ENCODE measurements around the gene LRP1B. TPM values are rescaled to one million over a fixed set of nuclear protein-coding genes. Genes with fewer than 3 reads are reported as not detected.

Gene LRP1B
- polyA plus RNA-seq, 6 donors from 2014 or later = not detected

- H3K4me1 Mint-ChIP-seq = no peaks in the 10 kb centered on the region
- no peak for DNase-seq
- H3K27ac Mint-ChIP-seq = no peak overlapping the region
- H3K27me3 Mint-ChIP-seq = no peaks in the 10 kb centered on the region
- no peaks in the 10 kb centered on the region for H3K36me3 Mint-ChIP-seq
- no peak overlapping the region for H3K4me3 Mint-ChIP-seq
- no peak for ATAC-seq (ENCODE audit: low read depth in 2 of 2)
- H3K9me3 Mint-ChIP-seq = peaks cover 0 to 5% (median 0%) of the 10 kb centered on the region in 7 donors
Observed at GRCh38 chr2:141055531-141055930, 1075.3 kb downstream of the LRP1B start.

- DNase-seq = no peak
- no peak for ATAC-seq (ENCODE audit: low read depth in 2 of 2)
- Mint-ChIP-seq H3K36me3 (no peaks in the 10 kb centered on the region), H3K27me3 (no peaks in the 10 kb centered on the region), H3K27ac (no peak overlapping the region), H3K4me1 (no peaks in the 10 kb centered on the region), H3K4me3 (no peak overlapping the region), H3K9me3 (peaks cover 0 to 7% (median 0%) of the 10 kb centered on the region in 7 donors)
Observed at GRCh38 chr2:141048951-141049350, 1081.9 kb downstream of the LRP1B start.

GRCh38 chr2:141041281-141041680, 1089.5 kb downstream of the LRP1B start:
- H3K4me3 Mint-ChIP-seq = no peak overlapping the region

GRCh38 chr2:141038341-141038740, 1092.5 kb downstream of the LRP1B start:
- no peak for DNase-seq
- Mint-ChIP-seq H3K4me1 (no peaks in the 10 kb centered on the region), H3K4me3 (no peak overlapping the region), H3K9me3 (no peaks in the 10 kb centered on the region), H3K27ac (no peak overlapping the region), H3K27me3 (no peaks in the 10 kb centered on the region), H3K36me3 (no peaks in the 10 kb centered on the region)
- ATAC-seq (ENCODE audit: low read depth in 2 of 2) = no peak

More at GRCh38 chr2:141041281-141041680, 1089.5 kb downstream of the LRP1B start:
- Mint-ChIP-seq H3K27ac (no peak overlapping the region), H3K27me3 (no peaks in the 10 kb centered on the region), H3K36me3 (no peaks in the 10 kb centered on the region), H3K9me3 (peaks cover 0 to 1% (median 0%) of the 10 kb centered on the region in 7 donors), H3K4me1 (no peaks in the 10 kb centered on the region)
- DNase-seq = no peak
- no peak for ATAC-seq (ENCODE audit: low read depth in 2 of 2)

GRCh38 chr2:141037361-141037760, 1093.5 kb downstream of the LRP1B start:
- peaks cover 0 to 4% (median 0%) of the 10 kb centered on the region in 7 donors for H3K9me3 Mint-ChIP-seq
- DNase-seq (no peak), ATAC-seq (ENCODE audit: low read depth in 2 of 2) (no peak)
- no peaks in the 10 kb centered on the region for H3K27me3 Mint-ChIP-seq
- no peaks in the 10 kb centered on the region for H3K36me3 Mint-ChIP-seq
- H3K4me3 Mint-ChIP-seq = no peak overlapping the region
- H3K4me1 Mint-ChIP-seq = no peaks in the 10 kb centered on the region
- H3K27ac Mint-ChIP-seq = peak overlapping the region in 1 of 6 donors; percentile 22

GRCh38 chr2:141035846-141036420, 1094.9 kb downstream of the LRP1B start:
- DNase-seq = no peak
- no peak overlapping the region for H3K27ac Mint-ChIP-seq
- H3K4me1 Mint-ChIP-seq = no peaks in the 10 kb centered on the region
- ATAC-seq (ENCODE audit: low read depth in 2 of 2) = no peak
- H3K9me3 Mint-ChIP-seq = peaks cover 0 to 4% (median 0%) of the 10 kb centered on the region in 7 donors
- H3K27me3 Mint-ChIP-seq = no peaks in the 10 kb centered on the region
- H3K4me3 Mint-ChIP-seq = no peak overlapping the region
- no peaks in the 10 kb centered on the region for H3K36me3 Mint-ChIP-seq

- Mint-ChIP-seq H3K9me3 (peaks cover 0 to 12% (median 0%) of the 10 kb centered on the region in 7 donors), H3K36me3 (no peaks in the 10 kb centered on the region), H3K27me3 (no peaks in the 10 kb centered on the region), H3K4me3 (no peak overlapping the region), H3K27ac (no peak overlapping the region), H3K4me1 (no peaks in the 10 kb centered on the region)
- ATAC-seq (ENCODE audit: low read depth in 2 of 2) = no peak
- no peak for DNase-seq
Observed at GRCh38 chr2:141029428-141030078, 1101.3 kb downstream of the LRP1B start.

GRCh38 chr2:141027221-141027620, 1103.6 kb downstream of the LRP1B start:
- ATAC-seq (ENCODE audit: low read depth in 2 of 2) (no peak), DNase-seq (no peak)
- no peak overlapping the region for H3K4me3 Mint-ChIP-seq
- no peak overlapping the region for H3K27ac Mint-ChIP-seq
- no peaks in the 10 kb centered on the region for H3K4me1 Mint-ChIP-seq
- no peaks in the 10 kb centered on the region for H3K36me3 Mint-ChIP-seq
- peaks cover 0 to 12% (median 0%) of the 10 kb centered on the region in 7 donors for H3K9me3 Mint-ChIP-seq
- no peaks in the 10 kb centered on the region for H3K27me3 Mint-ChIP-seq

GRCh38 chr2:141021611-141022010, 1109.2 kb downstream of the LRP1B start:
- no peak for ATAC-seq (ENCODE audit: low read depth in 2 of 2)
- Mint-ChIP-seq H3K27me3 (no peaks in the 10 kb centered on the region), H3K27ac (no peak overlapping the region), H3K4me1 (no peaks in the 10 kb centered on the region), H3K9me3 (peaks cover 0 to under 1% (median 0%) of the 10 kb centered on the region in 7 donors), H3K36me3 (no peaks in the 10 kb centered on the region), H3K4me3 (no peak overlapping the region)
- no peak for DNase-seq

GRCh38 chr2:141021109-141021508, 1109.7 kb downstream of the LRP1B start:
- Mint-ChIP-seq H3K27me3 (no peaks in the 10 kb centered on the region), H3K27ac (no peak overlapping the region), H3K4me3 (no peak overlapping the region), H3K9me3 (no peaks in the 10 kb centered on the region), H3K4me1 (no peaks in the 10 kb centered on the region), H3K36me3 (no peaks in the 10 kb centered on the region)
- DNase-seq (no peak), ATAC-seq (ENCODE audit: low read depth in 2 of 2) (no peak)

- Mint-ChIP-seq H3K9me3 (no peaks in the 10 kb centered on the region), H3K27me3 (no peaks in the 10 kb centered on the region), H3K27ac (no peak overlapping the region), H3K4me3 (no peak overlapping the region), H3K4me1 (no peaks in the 10 kb centered on the region), H3K36me3 (no peaks in the 10 kb centered on the region)
- DNase-seq (no peak), ATAC-seq (ENCODE audit: low read depth in 2 of 2) (no peak)
Observed at GRCh38 chr2:141020346-141020745, 1110.5 kb downstream of the LRP1B start.

GRCh38 chr2:141015341-141016047, 1115.3 kb downstream of the LRP1B start:
- no peaks in the 10 kb centered on the region for H3K27me3 Mint-ChIP-seq
- no peaks in the 10 kb centered on the region for H3K36me3 Mint-ChIP-seq
- H3K4me1 Mint-ChIP-seq = no peaks in the 10 kb centered on the region
- ATAC-seq (ENCODE audit: low read depth in 2 of 2) (no peak), DNase-seq (no peak)
- H3K4me3 Mint-ChIP-seq = no peak overlapping the region
- H3K9me3 Mint-ChIP-seq = no peaks in the 10 kb centered on the region
- H3K27ac Mint-ChIP-seq = no peak overlapping the region

- DNase-seq = no peak
- H3K27ac Mint-ChIP-seq = no peak overlapping the region
- H3K4me3 Mint-ChIP-seq = no peak overlapping the region
- H3K9me3 Mint-ChIP-seq = peaks cover 0 to 9% (median 0%) of the 10 kb centered on the region in 7 donors
- H3K27me3 Mint-ChIP-seq = no peaks in the 10 kb centered on the region
- no peaks in the 10 kb centered on the region for H3K36me3 Mint-ChIP-seq
- ATAC-seq (ENCODE audit: low read depth in 2 of 2) = no peak
- no peaks in the 10 kb centered on the region for H3K4me1 Mint-ChIP-seq
Observed at GRCh38 chr2:141003967-141004657, 1126.7 kb downstream of the LRP1B start.
